GM18873 (cell line): ENCODE results near the gene RIMS1.

Experiments used
- ATAC-seq: cut with Tn5 transposase; IDR thresholded peaks from one replicate; pipeline ENCODE4 v1.9.1; 2021; ENCODE audit warnings: mild to moderate bottlenecking, moderate library complexity, moderate number of reproducible peaks; ENCODE audit not compliant: unreplicated experiment, low FRiP score

The RIMS1 gene

GRCh38 chr6:72386324-72386723 lies 500.0 kb downstream of the RIMS1 start:
- ATAC-seq, result no peak

GRCh38 chr6:72389698-72390097 lies 503.3 kb downstream of the RIMS1 start:
- ATAC-seq, result no peak

- ATAC-seq, result no peak
Measured at GRCh38 chr6:72390548-72390947, 504.2 kb downstream of the RIMS1 start.

- no peak for ATAC-seq
Measured at GRCh38 chr6:72401865-72402264, 515.5 kb downstream of the RIMS1 start.

GRCh38 chr6:72403413-72403812 lies 517.1 kb downstream of the RIMS1 start:
- no peak for ATAC-seq

GRCh38 chr6:72406517-72406916 lies 520.2 kb downstream of the RIMS1 start:
- ATAC-seq, result peak; percentile 80

GRCh38 chr6:72410769-72411168 lies 524.4 kb downstream of the RIMS1 start:
- ATAC-seq, result no peak

GRCh38 chr6:72411872-72412708 lies 525.7 kb downstream of the RIMS1 start:
- peak; percentile 91 for ATAC-seq

- no peak for ATAC-seq
Measured at GRCh38 chr6:72412709-72413044, 526.3 kb downstream of the RIMS1 start.

- ATAC-seq, result no peak
Measured at GRCh38 chr6:72413884-72414283, 527.5 kb downstream of the RIMS1 start.

- ATAC-seq, result no peak
Measured at GRCh38 chr6:72414657-72415056, 528.3 kb downstream of the RIMS1 start.

- ATAC-seq, result no peak
Measured at GRCh38 chr6:72416744-72417465, 530.6 kb downstream of the RIMS1 start.

GRCh38 chr6:72417759-72418158 lies 531.4 kb downstream of the RIMS1 start:
- ATAC-seq, result no peak

GRCh38 chr6:72418495-72418894 lies 532.1 kb downstream of the RIMS1 start:
- no peak for ATAC-seq

GRCh38 chr6:72419966-72420365 lies 533.6 kb downstream of the RIMS1 start:
- no peak for ATAC-seq

- ATAC-seq, result no peak
Measured at GRCh38 chr6:72420409-72420808, 534.1 kb downstream of the RIMS1 start.

- ATAC-seq, result no peak
Measured at GRCh38 chr6:72421387-72421786, 535.0 kb downstream of the RIMS1 start.

GRCh38 chr6:72422171-72422570 lies 535.8 kb downstream of the RIMS1 start:
- ATAC-seq, result no peak

- ATAC-seq, result no peak
Measured at GRCh38 chr6:72424476-72424875, 538.1 kb downstream of the RIMS1 start.

GRCh38 chr6:72425003-72425681 lies 538.8 kb downstream of the RIMS1 start:
- no peak for ATAC-seq

- ATAC-seq, result no peak
Measured at GRCh38 chr6:72440611-72441010, 554.3 kb downstream of the RIMS1 start.
